ENCODE results near the gene SETSIP.
"Not testable (repeated sequence)": the region's sequence is repeated elsewhere in the genome, so short reads cannot be mapped to it uniquely, and the experiment has no call there.

- TF ChIP-seq ZNF274 (IDR thresholded peaks at IDR 0.05; ENCODE audit: low read depth, low read length); YY1 (IDR thresholded peaks at IDR 0.05; ENCODE audit: insufficient read depth, insufficient read length); SUZ12 (IDR thresholded peaks at IDR 0.05; ENCODE audit: extremely low read depth, insufficient read depth, insufficient read length): not testable (repeated sequence)
These were observed 49.2 kb downstream of the SETSIP start for GRCh38 chr1:92026042-92026441.

Data from NT2/D1 (cell line).